Measurements from ENCODE around the gene MAGEA3.
"Not testable (repeated sequence)": the region's sequence is repeated elsewhere in the genome, so short reads cannot be mapped to it uniquely, and the experiment has no call there.

The MAGEA3 gene

DNA sequence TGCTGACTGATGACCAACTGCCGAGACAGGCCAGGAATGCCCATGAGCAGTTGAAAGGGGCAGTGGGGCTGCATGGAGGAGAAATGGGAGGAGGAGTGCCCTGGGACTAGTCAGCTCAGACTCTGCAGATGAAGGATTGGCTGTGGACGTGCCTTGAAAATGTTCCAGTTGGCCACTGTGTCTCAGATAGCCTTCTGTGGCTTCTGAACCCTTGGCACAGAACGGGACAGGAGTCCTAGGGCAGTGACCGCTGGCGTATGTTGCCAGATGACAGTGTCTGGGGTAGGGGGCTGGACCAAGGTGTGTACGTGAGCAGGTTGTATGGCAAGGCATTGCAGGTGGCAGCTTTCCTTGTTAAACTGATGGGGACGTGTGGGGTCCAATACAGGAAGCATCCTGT lies 7.9 kb downstream of the MAGEA3 start:
- H3K4me3 ChIP-seq (ENCODE audit: low read length); H3K27me3 ChIP-seq (replicated peaks; ENCODE audit: control insufficient read depth, insufficient read depth, low read length); H3K36me3 ChIP-seq (ENCODE audit: control insufficient read depth, insufficient read depth, low read length, severe bottlenecking); H3K9ac ChIP-seq (ENCODE audit: low read length); H3K9me3 ChIP-seq (ENCODE audit: control insufficient read depth, low read length); H3K4me1 ChIP-seq (ENCODE audit: control insufficient read depth, insufficient read depth, low read length); DNase-seq (ENCODE audit: low read depth): not testable (repeated sequence)

DNA sequence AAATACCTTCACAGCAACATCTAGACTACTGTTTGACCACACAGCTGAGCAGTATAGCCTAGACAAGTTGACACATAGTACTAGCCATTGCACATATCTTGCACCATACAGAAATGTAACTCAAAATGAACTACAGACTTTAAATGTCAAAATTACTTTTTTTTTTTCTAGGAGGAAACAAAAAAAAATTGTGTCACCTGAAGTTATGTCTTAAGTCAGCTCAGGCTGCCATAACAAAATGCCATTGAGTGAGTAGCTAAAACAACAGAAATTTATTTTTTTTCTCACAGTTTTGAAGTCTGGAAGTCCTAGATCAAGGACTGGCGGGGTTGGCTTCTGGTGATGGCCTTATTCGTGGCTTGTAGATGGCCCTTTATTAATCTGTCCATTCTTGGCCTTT lies 10.6 kb downstream of the MAGEA3 start, which contains the start of gene CSAG2:
Gene CSAG2, minus strand, starts transcription at position 101 of the 400 bp plus-strand sequence. CDS start 161 bp downstream, outside the sequence.
- H3K4me3 ChIP-seq (ENCODE audit: low read length); DNase-seq (ENCODE audit: low read depth); H3K27me3 ChIP-seq (replicated peaks; ENCODE audit: control insufficient read depth, insufficient read depth, low read length); H3K4me1 ChIP-seq (ENCODE audit: control insufficient read depth, insufficient read depth, low read length); H3K9ac ChIP-seq (ENCODE audit: low read length); H3K36me3 ChIP-seq (ENCODE audit: control insufficient read depth, insufficient read depth, low read length, severe bottlenecking); H3K9me3 ChIP-seq (ENCODE audit: control insufficient read depth, low read length): not testable (repeated sequence)

- H3K27me3 ChIP-seq (replicated peaks; ENCODE audit: control insufficient read depth, insufficient read depth, low read length); H3K4me3 ChIP-seq (ENCODE audit: low read length); H3K36me3 ChIP-seq (ENCODE audit: control insufficient read depth, insufficient read depth, low read length, severe bottlenecking); H3K4me1 ChIP-seq (ENCODE audit: control insufficient read depth, insufficient read depth, low read length); H3K9me3 ChIP-seq (ENCODE audit: control insufficient read depth, low read length); H3K9ac ChIP-seq (ENCODE audit: low read length); DNase-seq (ENCODE audit: low read depth): not testable (repeated sequence)
Measured at GRCh38 chrX:152713195-152713594, 14.6 kb downstream of the MAGEA3 start.

DNA sequence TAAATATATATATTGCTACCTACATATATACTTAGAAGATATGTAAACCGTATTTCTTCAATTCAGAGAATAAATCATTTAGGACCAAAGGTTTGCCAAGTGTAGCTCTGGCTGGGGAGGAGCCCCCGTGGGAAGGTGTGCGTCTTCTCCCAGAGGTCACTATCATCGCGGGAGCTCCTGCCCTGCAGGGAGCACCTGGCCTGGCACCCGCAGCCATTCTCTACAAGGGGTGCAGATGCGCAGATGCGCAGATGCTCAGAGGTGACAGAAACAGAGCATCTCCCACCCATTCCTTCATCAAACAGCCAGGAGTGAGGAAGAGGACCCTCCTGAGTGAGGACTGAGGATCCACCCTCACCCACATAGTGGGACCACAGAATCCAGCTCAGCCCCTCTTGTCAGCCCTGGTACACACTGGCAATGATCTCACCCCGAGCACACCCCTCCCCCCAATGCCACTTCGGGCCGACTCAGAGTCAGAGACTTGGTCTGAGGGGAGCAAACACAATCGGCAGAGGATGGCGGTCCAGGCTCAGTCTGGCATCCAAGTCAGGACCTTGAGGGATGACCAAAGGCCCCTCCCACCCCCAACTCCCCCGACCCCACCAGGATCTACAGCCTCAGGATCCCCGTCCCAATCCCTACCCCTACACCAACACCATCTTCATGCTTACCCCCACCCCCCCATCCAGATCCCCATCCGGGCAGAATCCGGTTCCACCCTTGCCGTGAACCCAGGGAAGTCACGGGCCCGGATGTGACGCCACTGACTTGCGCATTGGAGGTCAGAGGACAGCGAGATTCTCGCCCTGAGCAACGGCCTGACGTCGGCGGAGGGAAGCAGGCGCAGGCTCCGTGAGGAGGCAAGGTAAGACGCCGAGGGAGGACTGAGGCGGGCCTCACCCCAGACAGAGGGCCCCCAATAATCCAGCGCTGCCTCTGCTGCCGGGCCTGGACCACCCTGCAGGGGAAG lies 15.5 kb downstream of the MAGEA3 start, which contains the start of gene MAGEA2B:
Gene MAGEA2B, plus strand, starts transcription at position 814 of the 973 bp plus-strand sequence. CDS start 2,479 bp downstream, outside the sequence.
- H3K9ac ChIP-seq (ENCODE audit: low read length); H3K4me3 ChIP-seq (ENCODE audit: low read length); DNase-seq (ENCODE audit: low read depth); H3K27me3 ChIP-seq (replicated peaks; ENCODE audit: control insufficient read depth, insufficient read depth, low read length); H3K4me1 ChIP-seq (ENCODE audit: control insufficient read depth, insufficient read depth, low read length); H3K9me3 ChIP-seq (ENCODE audit: control insufficient read depth, low read length); H3K36me3 ChIP-seq (ENCODE audit: control insufficient read depth, insufficient read depth, low read length, severe bottlenecking): not testable (repeated sequence)

GRCh38 chrX:152725409-152725808 lies 26.8 kb downstream of the MAGEA3 start:
- Histone ChIP-seq H3K36me3 (ENCODE audit: control insufficient read depth, insufficient read depth, low read length, severe bottlenecking) (no peaks in the 10 kb centered on the region), H3K9me3 (ENCODE audit: control insufficient read depth, low read length) (peaks cover 11% of the 10 kb centered on the region), H3K4me3 (ENCODE audit: low read length) (no peak overlapping the region), H3K9ac (ENCODE audit: low read length) (no peak overlapping the region), H3K27me3 (replicated peaks; ENCODE audit: control insufficient read depth, insufficient read depth, low read length) (no peaks in the 10 kb centered on the region), H3K4me1 (ENCODE audit: control insufficient read depth, insufficient read depth, low read length) (no peaks in the 10 kb centered on the region)
- no peak for DNase-seq (ENCODE audit: low read depth)

DNA sequence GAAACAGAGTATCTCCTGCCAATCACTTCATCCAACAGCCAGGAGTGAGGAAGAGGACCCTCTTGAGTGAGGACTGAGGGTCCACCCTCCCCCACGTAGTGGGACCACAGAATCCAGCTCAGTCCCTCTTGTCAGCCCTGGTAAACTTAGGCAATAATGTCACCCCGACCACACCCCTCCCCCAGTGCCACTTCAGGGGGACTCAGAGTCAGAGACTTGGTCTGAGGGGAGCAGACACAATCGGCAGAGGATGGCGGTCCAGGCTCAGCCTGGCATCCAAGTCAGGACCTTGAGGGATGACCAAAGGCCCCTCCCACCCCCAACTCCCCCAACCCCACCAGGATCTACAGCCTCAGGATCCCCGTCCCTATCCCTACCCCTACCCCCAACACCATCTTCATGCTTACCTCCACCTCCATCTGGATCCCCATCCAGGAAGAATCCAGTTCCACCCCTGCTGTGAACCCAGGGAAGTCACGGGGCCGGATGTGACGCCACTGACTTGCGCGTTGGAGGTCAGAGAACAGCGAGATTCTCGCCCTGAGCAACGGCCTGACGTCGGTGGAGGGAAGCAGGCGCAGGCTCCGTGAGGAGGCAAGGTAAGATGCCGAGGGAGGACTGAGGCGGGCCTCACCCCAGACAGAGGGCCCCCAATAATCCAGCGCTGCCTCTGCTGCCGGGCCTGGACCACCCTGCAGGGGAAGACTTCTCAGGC lies 34.8 kb downstream of the MAGEA3 start, which contains the start of the genes CSAG1 and MAGEA12:
Gene CSAG1, minus strand, starts transcription at position 461 of the 715 bp plus-strand sequence. CDS start 1,261 bp downstream, outside the sequence.
Gene MAGEA12, plus strand, starts transcription at position 497 of the 715 bp plus-strand sequence. CDS start 2,405 bp downstream, outside the sequence.
- DNase-seq (ENCODE audit: low read depth), result no peak

GRCh38 chrX:152734143-152734858 lies 35.7 kb downstream of the MAGEA3 start:
- H3K4me1 ChIP-seq (ENCODE audit: control insufficient read depth, insufficient read depth, low read length); H3K9me3 ChIP-seq (ENCODE audit: control insufficient read depth, low read length); H3K36me3 ChIP-seq (ENCODE audit: control insufficient read depth, insufficient read depth, low read length, severe bottlenecking); DNase-seq (ENCODE audit: low read depth); H3K9ac ChIP-seq (ENCODE audit: low read length); H3K27me3 ChIP-seq (replicated peaks; ENCODE audit: control insufficient read depth, insufficient read depth, low read length); H3K4me3 ChIP-seq (ENCODE audit: low read length): not testable (repeated sequence)

More for the DNA sequence above, 34.8 kb downstream of the MAGEA3 start, which contains the start of the genes CSAG1 and MAGEA12:
- Histone ChIP-seq H3K36me3 (ENCODE audit: control insufficient read depth, insufficient read depth, low read length, severe bottlenecking) (no peaks in the 10 kb centered on the region), H3K9me3 (ENCODE audit: control insufficient read depth, low read length) (no peaks in the 10 kb centered on the region), H3K9ac (ENCODE audit: low read length) (no peak within 1 kb of the TSS), H3K4me1 (ENCODE audit: control insufficient read depth, insufficient read depth, low read length) (no peaks in the 10 kb centered on the region), H3K27me3 (replicated peaks; ENCODE audit: control insufficient read depth, insufficient read depth, low read length) (no peaks in the 10 kb centered on the region), H3K4me3 (ENCODE audit: low read length) (no peak within 1 kb of the TSS)

DNA sequence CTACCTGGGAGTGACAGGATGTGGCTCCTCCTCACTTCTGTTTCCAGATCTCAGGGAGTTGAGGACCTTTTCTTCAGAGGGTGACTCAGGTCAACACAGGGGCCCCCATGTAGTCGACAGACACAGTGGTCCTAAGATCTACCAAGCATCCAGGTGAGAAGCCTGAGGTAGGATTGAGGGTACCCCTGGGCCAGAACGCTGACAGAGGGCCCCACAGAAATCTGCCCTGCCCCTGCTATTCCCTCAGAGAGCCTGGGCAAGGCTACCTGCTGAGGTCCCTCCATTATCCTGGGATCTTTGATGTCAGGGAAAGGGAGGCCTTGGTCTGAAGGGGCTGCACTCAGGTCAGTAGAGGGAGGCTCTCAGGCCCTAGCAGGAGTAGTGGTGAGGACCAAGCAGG lies 36.5 kb downstream of the MAGEA3 start:
- no peaks in the 10 kb centered on the region for H3K9me3 ChIP-seq (ENCODE audit: control insufficient read depth, low read length)
- DNase-seq (ENCODE audit: low read depth), result no peak
- no peak overlapping the region for H3K9ac ChIP-seq (ENCODE audit: low read length)
- H3K36me3 ChIP-seq (ENCODE audit: control insufficient read depth, insufficient read depth, low read length, severe bottlenecking), result no peaks in the 10 kb centered on the region
- no peak overlapping the region for H3K4me3 ChIP-seq (ENCODE audit: low read length)
- no peaks in the 10 kb centered on the region for H3K4me1 ChIP-seq (ENCODE audit: control insufficient read depth, insufficient read depth, low read length)
- no peaks in the 10 kb centered on the region for H3K27me3 ChIP-seq (replicated peaks; ENCODE audit: control insufficient read depth, insufficient read depth, low read length)

DNA sequence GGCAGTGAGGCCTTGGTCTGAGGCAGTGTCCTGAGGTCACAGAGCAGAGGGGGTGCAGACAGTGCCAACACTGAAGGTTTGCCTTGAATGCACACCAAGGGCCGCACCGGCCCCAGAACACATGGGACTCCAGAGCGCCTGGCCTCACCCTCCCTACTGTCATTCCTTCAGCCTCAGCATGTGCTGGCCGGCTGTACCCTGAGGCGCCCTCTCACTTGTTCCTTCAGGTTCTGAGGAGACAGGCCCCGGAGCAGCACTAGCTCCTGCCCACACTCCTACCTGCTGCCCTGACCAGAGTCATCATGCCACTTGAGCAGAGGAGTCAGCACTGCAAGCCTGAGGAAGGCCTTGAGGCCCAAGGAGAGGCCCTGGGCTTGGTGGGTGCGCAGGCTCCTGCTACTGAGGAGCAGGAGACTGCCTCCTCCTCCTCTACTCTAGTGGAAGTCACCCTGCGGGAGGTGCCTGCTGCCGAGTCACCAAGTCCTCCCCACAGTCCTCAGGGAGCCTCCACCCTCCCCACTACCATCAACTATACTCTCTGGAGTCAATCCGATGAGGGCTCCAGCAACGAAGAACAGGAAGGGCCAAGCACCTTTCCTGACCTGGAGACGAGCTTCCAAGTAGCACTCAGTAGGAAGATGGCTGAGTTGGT lies 37.4 kb downstream of the MAGEA3 start:
- H3K36me3 ChIP-seq (ENCODE audit: control insufficient read depth, insufficient read depth, low read length, severe bottlenecking), result no peaks in the 10 kb centered on the region
- no peaks in the 10 kb centered on the region for H3K27me3 ChIP-seq (replicated peaks; ENCODE audit: control insufficient read depth, insufficient read depth, low read length)
- DNase-seq (ENCODE audit: low read depth), result no peak
- no peak overlapping the region for H3K4me3 ChIP-seq (ENCODE audit: low read length)
- H3K9ac ChIP-seq (ENCODE audit: low read length), result no peak overlapping the region
- H3K9me3 ChIP-seq (ENCODE audit: control insufficient read depth, low read length), result no peaks in the 10 kb centered on the region
- no peaks in the 10 kb centered on the region for H3K4me1 ChIP-seq (ENCODE audit: control insufficient read depth, insufficient read depth, low read length)

- H3K9ac ChIP-seq (ENCODE audit: low read length); H3K36me3 ChIP-seq (ENCODE audit: control insufficient read depth, insufficient read depth, low read length, severe bottlenecking); H3K4me3 ChIP-seq (ENCODE audit: low read length); DNase-seq (ENCODE audit: low read depth); H3K9me3 ChIP-seq (ENCODE audit: control insufficient read depth, low read length); H3K4me1 ChIP-seq (ENCODE audit: control insufficient read depth, insufficient read depth, low read length); H3K27me3 ChIP-seq (replicated peaks; ENCODE audit: control insufficient read depth, insufficient read depth, low read length): not testable (repeated sequence)
Measured at GRCh38 chrX:152736528-152736927, 37.9 kb downstream of the MAGEA3 start.
